Measurements from ENCODE around the gene SAMD3. TPM values are rescaled to one million over a fixed set of nuclear protein-coding genes. Genes with fewer than 3 reads are reported as not detected.

Gene SAMD3
- total RNA-seq, 1 experiment from 2014 or later, result 0.39 TPM

DNA sequence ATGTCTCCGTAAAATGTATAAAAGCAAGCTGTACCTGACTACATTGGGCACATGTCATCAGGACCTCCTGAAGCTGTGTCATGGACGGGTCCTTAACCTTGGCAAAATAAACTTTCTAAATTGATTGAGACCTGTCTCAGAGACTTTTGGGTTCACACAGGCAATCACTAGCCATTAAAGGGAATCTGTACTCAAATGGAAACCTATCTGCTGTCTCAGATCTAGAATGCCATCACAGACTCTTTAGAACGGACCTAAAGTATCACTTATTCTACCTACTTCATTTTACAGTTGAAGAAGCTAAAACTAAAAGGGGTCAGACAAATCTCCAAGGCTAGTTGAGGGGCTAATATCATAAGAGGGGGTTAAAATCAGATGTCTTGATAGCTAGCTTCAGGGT is 11.1 kb downstream of the SAMD3 start:
- Histone ChIP-seq H3K9me3 (ENCODE audit: control insufficient read depth, low read depth, low read length) (peaks cover 7% of the 10 kb centered on the region), H3K18ac (ENCODE audit: insufficient read length, low read depth, low read length) (no peak overlapping the region), H4K8ac (replicated peaks; ENCODE audit: insufficient read length, low read depth, low read length) (no peak overlapping the region), H2BK120ac (ENCODE audit: low read depth, low read length, poor library complexity, severe bottlenecking) (no peak overlapping the region), H2BK12ac (ENCODE audit: insufficient read length, low read depth, low read length) (no peak overlapping the region), H3K23ac (ENCODE audit: insufficient read length, low read depth, low read length) (no peak overlapping the region), H2AK5ac (ENCODE audit: insufficient read length, low read length) (no peak overlapping the region), H3K23me2 (ENCODE audit: insufficient read length, low read depth, low read length, poor library complexity, severe bottlenecking) (no peaks in the 10 kb centered on the region), H2AFZ (ENCODE audit: low read length) (no peak overlapping the region), H3T11ph (ENCODE audit: low read length) (no peak overlapping the region), H3K9ac (ENCODE audit: extremely low read depth, insufficient read length, low read length) (no peak overlapping the region), H4K91ac (ENCODE audit: insufficient read length, low read depth, low read length) (no peak overlapping the region), H3K27ac (ENCODE audit: insufficient read length, low read depth, low read length) (no peak overlapping the region), H3K14ac (ENCODE audit: insufficient read depth, low read length) (no peak overlapping the region), H2BK20ac (ENCODE audit: low read depth, low read length, poor library complexity, severe bottlenecking) (no peak overlapping the region), H3K56ac (ENCODE audit: insufficient read length, low read depth, low read length) (no peak overlapping the region), H3K4me2 (ENCODE audit: insufficient read depth, insufficient read length, low read length) (no peak overlapping the region), H3K79me2 (ENCODE audit: insufficient read depth, low read length) (no peaks in the 10 kb centered on the region), H3K27me3 (ENCODE audit: insufficient read depth, low read length) (no peaks in the 10 kb centered on the region), H4K5ac (ENCODE audit: insufficient read length, low read depth, low read length) (no peak overlapping the region), H4K20me1 (ENCODE audit: control insufficient read depth, insufficient read depth, insufficient read length) (no peaks in the 10 kb centered on the region), H3K4me1 (ENCODE audit: insufficient read depth, low read length) (no peaks in the 10 kb centered on the region), H2BK15ac (ENCODE audit: low read depth, low read length) (no peak overlapping the region), H3K4ac (ENCODE audit: low read depth, low read length) (no peak overlapping the region), H3K79me1 (ENCODE audit: insufficient read depth, low read depth, low read length, poor library complexity, severe bottlenecking) (no peaks in the 10 kb centered on the region), H2BK5ac (ENCODE audit: insufficient read length, low read length) (no peak overlapping the region)
- TF ChIP-seq CTCF (conservative IDR thresholded peaks at IDR 0.05), result no peak
- Mint-ChIP-seq H3K4me3 (no peak overlapping the region), H3K36me3 (ENCODE audit: insufficient read depth in 1 of 3, low read depth in 3 of 3) (peaks cover 6 to 27% (median 21%) of the 10 kb centered on the region in 3 experiments), H3K27ac (no peak overlapping the region), H3K9me3 (peaks cover 6 to 24% of the 10 kb centered on the region in 2 experiments), H3K27me3 (ENCODE audit: low read depth) (no peaks in the 10 kb centered on the region), H3K4me1 (peaks cover 9 to 11% of the 10 kb centered on the region in 2 experiments)
- no CpG with 5 or more reads among the region's 3 CpGs for WGBS (ENCODE audit: extremely low coverage, insufficient read length, low lambda C conversion rate)
- no peak for DNase-seq
